H4 (cell line): ENCODE data around the gene SH3BGRL3. TPM values are rescaled to one million over a fixed set of nuclear protein-coding genes. Genes with fewer than 3 reads are reported as not detected.
"Not testable (repeated sequence)": the region's sequence is repeated elsewhere in the genome, so short reads cannot be mapped to it uniquely, and the experiment has no call there.

Experiments used
- DNase-seq: peaks from one replicate; pipeline ENCODE4 v3.0.0-alpha.2; 2015; ENCODE audit warnings: low spot score
- total RNA-seq: library from RNA; depleted of rRNA; stranded (reverse); fragments of >200 nt; shearing (Covaris generic); gene quantifications from 2 replicates; pipeline ENCODE4 v1.2.3, GENCODE V29; 2014

The SH3BGRL3 gene
- total RNA-seq, 1 experiment from 2014 or later = 126 TPM

GRCh38 chr1:26290882-26291261 is 11.0 kb downstream of the SH3BGRL3 start:
- DNase-seq = no peak

DNA sequence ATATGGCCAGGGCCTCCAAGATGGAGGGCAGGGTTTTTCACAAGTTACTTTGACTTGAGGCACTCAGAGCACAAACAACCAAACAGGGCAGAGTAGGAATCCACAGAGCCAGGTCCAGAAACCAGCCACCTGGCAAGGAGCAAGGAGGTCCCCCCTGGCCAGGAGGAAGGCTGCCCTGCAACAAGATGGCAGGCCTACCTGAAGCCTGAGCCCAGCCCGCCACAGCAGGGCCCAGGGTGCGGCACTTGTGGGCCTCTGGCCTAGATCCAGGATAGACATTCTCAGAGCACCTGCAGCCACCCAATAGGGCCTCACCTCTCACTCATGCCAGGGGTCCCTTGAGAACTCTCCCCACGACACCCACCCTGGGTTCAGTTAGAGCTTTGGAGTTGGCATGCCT is 11.5 kb downstream of the SH3BGRL3 start:
- DNase-seq = no peak

DNA sequence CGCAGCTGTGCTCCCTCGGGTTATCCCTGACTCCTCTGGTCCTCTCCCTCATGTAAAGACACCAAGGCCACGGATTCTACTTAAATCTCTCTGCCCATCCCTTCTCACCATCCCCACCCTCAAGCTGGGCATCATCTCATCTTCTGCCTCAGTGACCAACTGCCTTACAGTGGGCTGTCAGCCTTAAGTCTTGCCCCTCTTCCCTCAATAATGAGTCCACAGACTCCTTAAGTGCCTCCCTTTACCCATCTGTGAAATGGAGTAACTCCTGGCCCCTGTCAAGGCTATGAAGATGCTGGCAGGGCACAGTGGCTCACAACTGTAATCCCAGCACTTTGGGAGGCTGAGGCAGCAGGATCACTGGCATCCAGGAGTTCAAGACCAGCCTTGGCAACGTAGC is 12.1 kb downstream of the SH3BGRL3 start:
- DNase-seq = no peak

- DNase-seq = not testable (repeated sequence)
These were observed 12.8 kb downstream of the SH3BGRL3 start for GRCh38 chr1:26292735-26293134.

- no peak for DNase-seq
These were observed 14.1 kb downstream of the SH3BGRL3 start for GRCh38 chr1:26293911-26294463.

- no peak for DNase-seq
These were observed 15.6 kb downstream of the SH3BGRL3 start for GRCh38 chr1:26295194-26296138.

DNA sequence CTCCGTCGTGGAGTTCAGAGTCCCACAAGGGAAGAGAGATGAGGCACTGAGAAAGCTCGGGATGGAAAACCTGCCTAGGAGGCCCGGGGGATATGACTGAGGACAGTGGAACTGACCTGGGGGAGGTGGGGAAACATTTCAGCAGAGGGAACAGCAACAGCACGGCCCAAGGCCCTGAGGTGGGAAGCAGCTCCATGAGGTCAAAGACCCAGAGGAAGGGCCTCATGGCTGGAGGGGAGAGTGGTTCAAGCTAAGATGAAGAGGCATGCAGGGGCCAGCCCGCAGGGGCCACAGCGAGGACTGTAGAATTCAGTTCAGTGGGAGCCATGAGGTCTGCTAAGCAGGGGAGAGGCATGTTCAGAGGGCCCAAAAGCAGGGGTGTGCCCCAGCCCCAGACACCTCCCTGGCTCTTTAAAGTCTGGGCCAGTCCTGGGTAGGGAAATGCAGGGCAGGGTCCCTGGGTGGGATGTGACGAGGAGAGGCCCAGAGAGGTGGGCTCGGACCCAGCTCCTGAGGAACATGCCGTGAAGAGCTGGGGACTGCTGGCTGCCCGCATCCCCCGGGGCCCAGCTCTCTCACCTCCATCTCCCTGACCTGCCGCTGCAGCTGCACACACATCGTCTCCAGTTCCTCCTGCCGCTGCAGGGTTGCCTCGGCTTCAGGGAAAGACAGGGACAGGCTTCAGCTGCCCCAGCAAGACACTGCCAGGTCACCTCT is 16.6 kb downstream of the SH3BGRL3 start:
- no peak for DNase-seq

DNA sequence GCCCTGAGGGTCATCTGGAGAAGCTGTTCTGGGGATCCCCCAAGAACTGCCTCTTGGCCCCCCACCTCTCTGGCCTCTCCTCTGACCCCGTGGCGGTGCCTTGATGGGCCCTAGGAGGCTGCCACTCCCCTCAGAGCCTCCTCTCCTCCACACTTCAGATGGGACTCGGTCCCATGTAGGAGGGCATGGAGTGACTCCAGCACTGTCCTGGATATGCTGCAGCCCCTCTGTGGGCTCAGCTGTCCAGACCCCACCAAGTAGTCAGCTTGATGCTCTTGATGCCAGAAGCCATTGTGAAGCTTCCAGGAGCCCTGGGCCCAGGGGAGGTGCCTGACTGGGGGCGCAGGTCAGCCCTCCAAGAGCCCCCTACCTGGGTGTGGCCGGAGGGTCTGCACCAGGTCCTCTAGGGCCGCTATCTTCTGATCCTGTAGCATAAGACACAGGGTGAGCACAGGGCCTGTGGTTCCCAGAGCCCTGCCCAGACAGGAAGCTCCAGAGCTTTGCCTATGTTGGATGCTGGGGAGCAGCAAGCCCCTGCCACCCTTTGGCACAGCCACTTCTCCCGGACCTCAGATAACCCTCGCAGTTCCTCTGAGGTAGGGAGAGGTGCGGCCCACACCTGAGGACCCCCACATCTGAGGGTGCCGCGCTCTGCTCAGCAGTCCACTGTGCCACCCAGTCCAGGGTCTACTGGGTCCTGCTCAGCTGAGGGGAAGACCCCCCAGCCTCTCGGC is 17.3 kb downstream of the SH3BGRL3 start:
- no peak for DNase-seq

DNA sequence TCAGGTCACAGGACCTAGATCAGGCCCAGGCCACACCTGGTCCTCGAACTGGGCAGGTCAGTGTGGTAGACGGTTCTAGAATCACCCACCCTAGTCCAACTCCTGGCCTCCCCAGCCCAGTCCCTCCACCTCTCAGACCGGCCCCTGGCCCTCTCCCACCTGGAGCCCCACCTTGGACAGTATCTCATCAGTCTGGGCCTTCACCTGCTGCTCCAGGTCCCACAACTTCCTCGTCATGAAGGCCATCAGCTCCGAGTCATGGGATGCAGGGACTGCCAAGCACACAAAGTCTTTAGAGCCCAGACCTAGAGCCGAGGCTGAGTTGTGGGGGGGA is 17.9 kb downstream of the SH3BGRL3 start:
- DNase-seq = no peak

DNA sequence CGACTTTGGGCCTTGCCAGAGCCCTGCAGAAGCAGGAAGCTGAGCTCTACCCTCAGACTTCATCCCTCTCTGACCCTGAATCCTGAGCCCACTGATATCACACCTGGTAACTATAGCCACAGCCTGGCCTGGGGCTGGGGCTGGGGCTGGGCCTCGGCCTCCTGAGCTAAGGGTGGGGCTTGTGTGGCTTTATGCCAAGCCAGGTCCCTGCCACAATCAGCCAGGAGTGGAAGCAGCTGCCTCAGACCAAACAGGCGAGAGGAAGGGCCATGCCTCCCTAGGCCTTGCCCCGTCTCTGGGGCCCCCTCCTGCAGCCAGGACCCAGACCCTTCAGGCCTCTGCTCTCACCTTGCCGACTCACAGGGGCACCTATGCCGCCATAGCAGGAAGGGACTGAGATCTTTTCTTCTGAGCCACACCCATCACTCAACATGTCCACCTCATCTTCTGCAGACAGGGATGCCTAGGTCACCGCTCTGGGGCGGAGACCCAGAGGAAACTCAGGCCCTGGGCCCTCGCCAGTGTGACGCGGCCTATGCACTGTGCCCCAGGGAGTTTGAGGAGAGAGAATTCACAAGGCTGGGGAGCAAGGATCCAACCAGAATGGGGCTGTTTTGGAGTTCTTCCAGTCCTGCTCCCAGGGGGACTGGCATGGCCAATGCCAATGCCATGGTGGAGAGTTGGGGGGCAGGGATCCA is 20.8 kb downstream of the SH3BGRL3 start:
- DNase-seq = no peak

DNA sequence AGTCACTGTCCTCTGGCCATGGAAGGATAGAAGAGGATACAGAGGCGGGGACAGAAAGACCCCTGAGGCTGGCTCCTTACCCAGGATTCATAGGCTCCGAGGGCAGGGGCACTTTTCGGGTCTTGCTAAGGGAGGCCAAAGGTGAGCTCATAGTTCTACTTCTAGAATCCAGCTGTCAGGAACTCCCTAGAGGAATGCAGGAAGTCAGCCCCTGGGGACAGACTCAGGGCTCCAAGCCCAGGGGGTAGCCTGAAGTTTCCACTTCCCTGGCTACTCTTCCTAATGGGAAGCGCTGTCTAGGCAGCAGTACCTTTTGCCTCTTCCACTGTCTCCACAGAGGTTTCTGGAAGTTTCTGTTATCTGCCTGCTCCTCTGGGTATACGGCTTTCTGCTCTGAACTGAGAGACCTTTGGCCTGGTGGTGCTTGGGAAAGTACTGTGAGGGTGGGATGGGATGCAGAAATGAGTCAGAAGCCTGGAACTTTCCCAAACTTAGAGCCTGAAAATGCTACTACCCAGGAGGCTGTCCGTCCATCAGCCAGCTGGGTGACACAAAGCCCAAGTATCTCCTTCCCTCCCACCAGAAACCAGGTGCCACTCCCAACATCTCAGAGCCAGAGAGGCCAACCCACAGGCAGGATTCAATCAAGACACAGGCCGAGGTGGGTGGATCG is 23.0 kb downstream of the SH3BGRL3 start:
- DNase-seq = peak; percentile 48

- DNase-seq = no peak
These were observed 25.9 kb downstream of the SH3BGRL3 start for GRCh38 chr1:26305667-26306289.

DNA sequence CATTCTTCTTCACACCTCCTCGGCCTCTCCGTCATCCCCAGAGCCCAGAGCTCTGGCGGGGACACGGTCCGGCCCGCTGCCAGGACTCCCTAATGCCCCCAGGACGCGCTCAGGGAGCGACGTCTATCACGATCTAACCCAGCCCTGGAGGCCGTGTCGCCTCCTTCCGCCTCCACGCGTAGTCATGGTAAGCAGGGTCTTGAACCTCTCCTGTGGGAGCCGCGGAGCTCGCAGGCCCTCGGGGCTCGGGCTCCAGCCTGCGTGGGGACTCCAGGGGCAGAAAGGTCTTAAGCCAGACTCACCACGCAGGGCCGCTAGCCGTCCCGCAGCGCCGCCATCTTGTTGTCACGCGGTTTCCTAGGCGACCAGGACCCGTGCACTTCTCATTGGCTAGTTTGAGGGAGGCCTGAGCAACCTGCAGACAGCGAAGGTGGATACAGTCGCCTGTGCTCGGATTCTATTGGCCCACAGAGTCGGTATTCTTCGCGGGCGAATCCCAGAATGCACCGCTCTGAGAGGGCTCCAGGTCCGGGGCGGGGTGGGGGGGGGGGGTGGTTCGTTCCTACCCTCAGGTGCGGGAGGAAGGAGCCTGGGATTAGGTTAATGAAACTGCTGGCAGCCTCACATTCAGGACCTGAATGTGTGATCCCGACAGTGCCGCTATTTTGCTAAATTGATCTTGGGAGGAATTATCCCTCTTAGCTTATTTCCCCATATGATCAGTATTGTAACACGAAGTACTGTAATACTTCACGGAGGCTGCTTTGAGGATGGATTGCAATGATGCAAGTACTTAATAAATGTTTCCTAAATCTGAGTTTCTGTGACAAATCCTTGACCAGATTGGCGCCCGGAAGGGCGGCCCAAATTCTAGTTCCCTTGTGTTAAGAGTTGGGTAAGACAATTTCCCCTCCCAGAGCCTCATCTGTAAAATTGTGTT is 26.7 kb downstream of the SH3BGRL3 start, which contains the start of gene UBXN11:
Gene UBXN11, minus strand, starts transcription at position 347 of the 940 bp plus-strand sequence. CDS start 3,753 bp downstream, outside the sequence.
- DNase-seq = peak; percentile 96

DNA sequence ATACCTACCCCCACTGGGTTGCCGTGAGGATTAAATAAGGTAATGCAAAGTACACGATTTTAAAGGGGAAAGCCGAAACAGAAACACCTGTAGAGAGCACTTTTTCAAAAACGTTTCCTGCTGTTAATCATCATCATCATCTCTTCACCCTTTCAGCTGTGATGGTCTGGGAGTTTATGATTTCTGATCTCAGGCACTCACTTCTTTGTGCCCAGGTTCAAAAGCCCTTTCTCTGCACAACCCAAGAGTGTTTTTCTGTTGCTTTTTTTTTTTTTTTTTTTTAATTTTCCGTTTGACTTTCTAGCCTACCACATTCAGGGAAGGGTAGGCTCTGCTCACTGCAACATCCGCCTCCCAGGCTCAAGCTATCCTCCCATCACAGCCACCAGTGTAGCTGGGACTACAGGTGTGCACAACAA is 27.5 kb downstream of the SH3BGRL3 start:
- DNase-seq = no peak

DNA sequence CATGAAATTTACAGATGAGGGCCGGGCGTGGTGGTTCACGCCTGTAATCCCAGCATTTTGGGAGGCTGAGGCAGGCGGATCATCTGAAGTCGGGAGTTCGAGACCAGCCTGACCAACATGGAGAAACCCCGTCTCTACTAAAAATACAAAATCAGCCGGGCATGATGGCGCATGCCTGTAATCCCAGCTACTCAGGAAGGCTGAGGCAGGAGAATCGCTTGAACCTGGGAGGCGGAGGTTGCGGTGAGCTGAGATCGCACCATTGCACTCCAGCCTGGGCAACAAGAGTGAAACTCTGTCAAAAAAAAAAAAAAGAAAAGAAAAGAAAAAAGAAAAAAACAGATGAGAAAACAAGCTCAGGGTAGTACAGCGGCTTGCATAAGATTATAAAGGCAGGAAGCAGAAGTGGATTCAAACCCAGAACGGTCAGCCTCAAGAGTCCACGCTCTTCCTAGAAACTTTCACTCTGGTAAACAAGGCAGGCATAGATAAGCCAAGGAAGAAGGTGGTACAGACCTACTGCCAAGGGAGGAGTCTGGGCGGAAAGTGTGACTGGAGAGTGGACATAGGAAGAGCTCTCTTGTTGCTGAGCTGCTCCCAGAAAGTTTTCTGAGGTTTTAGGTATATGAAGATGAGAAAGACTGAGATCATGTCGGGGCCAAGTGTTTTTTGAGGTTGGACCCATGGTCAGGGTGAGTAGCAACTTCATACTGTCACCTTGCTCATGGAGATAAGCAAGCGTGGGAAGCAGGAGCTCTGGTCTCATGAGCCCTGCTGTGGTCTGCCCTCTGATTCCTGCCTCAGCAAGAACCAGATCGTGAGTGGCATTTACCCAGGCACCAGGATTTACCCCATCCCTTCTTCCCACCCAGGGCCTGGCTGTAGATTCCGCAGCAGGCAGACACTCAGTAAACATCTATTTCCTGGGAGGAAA is 28.3 kb downstream of the SH3BGRL3 start:
- DNase-seq = not testable (repeated sequence)

GRCh38 chr1:26314501-26314900 is 34.6 kb downstream of the SH3BGRL3 start:
- DNase-seq = no peak

DNA sequence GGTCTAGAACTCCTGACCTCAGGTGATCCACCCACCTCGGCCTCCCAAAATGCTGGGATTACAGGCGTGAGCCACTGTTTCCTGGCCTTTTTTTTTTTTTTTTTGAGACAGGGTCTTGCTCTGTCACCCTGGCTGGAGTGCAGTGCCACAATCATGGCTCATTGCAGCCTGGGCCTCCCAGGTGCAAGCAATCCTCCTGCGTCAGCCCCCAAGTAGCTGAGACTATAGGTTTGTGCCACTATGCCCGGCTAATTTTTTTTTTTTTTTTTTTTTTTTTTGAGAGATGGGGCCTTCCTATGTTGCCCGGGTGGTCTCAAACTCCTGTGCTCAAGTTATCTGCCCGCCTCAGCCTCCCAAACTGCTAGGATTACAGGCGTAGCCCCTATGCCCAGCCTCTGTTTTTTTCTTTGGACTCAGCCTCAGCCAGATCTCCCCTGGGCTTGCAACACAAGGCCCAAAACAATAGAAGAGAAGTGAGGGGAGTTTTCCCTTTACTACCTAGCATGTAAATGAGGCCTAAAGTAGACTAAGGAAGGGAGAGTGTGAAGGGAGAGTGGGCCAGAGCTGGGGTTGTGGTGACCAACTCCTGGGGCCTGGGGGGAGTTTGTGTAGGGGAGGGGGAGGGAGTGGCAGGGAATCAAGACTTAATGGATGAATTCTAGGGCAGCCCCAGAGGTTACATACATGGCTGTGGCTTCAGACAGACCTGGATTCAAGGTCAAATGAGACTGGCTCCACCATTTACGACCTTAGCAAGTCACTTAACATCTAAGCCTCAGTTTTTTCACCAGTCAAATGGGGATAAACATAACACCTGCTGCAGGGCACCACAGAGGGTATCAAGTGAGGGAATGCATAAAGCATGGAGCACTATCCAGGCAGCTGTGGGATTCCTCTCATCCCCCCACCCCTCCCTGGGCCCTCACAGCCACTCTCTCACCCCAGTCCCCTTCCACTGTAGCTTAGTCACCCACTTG is 36.3 kb downstream of the SH3BGRL3 start:
- DNase-seq = no peak
